ENCODE measurements around the gene KIAA1328. TPM values are rescaled to one million over a fixed set of nuclear protein-coding genes. Genes with fewer than 3 reads are reported as not detected.

The KIAA1328 gene
- total RNA-seq, 2 experiments from 2014 or later, result 5.5 to 6.5 TPM

- POLR2A ChIA-PET, result no interaction called here
- CTCF ChIA-PET, result no interaction called here
Measured at GRCh38 chr18:37244618-37245017, 415.7 kb downstream of the KIAA1328 start.

GRCh38 chr18:37246779-37247340, 417.9 kb downstream of the KIAA1328 start:
- CTCF ChIA-PET, result no interaction called here
- POLR2A ChIA-PET, result no interaction called here

DNA sequence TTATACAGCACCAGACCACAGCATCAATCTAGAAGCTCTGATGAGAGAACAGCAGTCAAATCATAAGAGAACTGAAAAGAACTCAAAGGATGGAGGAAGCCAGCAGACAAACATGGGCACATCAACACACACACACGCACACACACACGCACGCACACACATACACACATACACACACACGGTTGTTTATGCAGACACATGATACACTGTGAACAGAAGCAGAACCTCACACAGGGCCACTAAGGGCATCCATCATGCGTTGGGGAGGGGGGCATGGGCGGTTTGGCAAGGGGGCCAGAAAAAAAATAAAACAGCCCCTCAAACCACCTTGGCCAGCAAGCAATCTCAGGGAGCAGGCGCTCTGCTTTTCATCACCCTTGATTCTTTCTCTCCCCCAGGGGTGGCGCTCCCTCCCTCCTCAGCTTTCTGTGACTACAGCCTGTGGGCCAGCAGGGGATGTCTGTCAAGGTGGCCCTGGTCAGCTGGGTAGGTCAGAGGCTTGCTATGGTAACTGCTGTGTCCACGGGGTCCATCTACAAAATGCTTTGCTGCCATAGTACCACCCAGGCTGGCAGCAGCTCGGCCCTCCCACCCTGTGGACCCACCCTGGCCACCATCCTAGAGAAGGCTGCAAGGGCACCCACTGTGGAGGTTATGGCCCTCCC, 418.7 kb downstream of the KIAA1328 start:
- CTCF ChIA-PET, result no interaction called here
- POLR2A ChIA-PET, result no interaction called here

DNA sequence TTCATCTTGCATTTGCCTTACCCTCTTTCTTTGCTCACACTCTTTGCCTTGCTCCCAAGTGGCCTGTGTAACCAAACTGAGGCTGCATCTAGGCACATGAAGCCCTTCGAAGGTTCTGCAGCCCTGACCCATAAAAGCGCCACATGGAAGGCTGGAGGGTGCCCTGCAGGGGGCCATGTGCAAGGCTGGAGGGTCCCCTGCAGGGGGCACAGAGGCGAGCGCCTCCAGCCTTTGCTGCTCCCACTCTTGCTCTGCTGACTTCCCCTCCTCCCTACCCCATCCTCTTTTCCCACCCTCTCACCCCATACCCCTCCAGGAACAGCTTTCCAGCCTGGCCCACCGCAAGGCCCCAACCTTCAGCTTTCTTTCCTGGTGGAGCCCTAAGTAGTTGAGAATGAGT, 419.4 kb downstream of the KIAA1328 start:
- CTCF ChIA-PET, result no interaction called here
- POLR2A ChIA-PET, result no interaction called here

GRCh38 chr18:37249171-37249886, 420.4 kb downstream of the KIAA1328 start:
- ChIA-PET POLR2A (no interaction called here), CTCF (no interaction called here)

GRCh38 chr18:37249895-37250618, 421.1 kb downstream of the KIAA1328 start:
- ChIA-PET CTCF (no interaction called here), POLR2A (no interaction called here)

DNA sequence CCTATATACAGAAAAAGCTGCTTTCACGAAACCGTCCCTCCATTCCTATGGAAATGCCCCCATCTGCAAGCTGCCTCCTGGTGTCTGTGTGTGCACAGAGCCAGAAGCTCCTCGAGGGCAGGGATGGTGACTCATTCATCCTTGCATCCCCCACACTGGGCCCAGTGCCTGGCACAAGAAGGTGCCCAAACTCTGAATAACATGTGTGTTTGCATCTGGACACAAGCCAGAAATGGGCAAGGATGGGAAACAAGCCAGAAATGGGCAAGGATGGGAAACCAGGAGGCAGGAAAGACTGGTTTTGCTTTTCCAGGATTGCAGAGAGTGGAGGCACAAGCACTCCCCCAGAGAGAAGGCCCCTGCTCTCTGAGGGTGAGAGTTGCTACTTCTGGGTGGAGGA, 422.8 kb downstream of the KIAA1328 start:
- POLR2A ChIA-PET, result no interaction called here
- CTCF ChIA-PET, result no interaction called here

- ChIA-PET POLR2A (no interaction called here), CTCF (no interaction called here)
Measured at GRCh38 chr18:37252342-37252741, 423.4 kb downstream of the KIAA1328 start.

- ChIA-PET CTCF (no interaction called here), POLR2A (no interaction called here)
Measured at GRCh38 chr18:37252854-37253393, 424.0 kb downstream of the KIAA1328 start.

GRCh38 chr18:37253394-37254235, 424.7 kb downstream of the KIAA1328 start:
- ChIA-PET POLR2A (no interaction called here), CTCF (no interaction called here)

- ChIA-PET CTCF (no interaction called here), POLR2A (no interaction called here)
Measured at GRCh38 chr18:37254236-37254754, 425.4 kb downstream of the KIAA1328 start.

- CTCF ChIA-PET, result no interaction called here
- POLR2A ChIA-PET, result no interaction called here
Measured at GRCh38 chr18:37254973-37255372, 426.0 kb downstream of the KIAA1328 start.

DNA sequence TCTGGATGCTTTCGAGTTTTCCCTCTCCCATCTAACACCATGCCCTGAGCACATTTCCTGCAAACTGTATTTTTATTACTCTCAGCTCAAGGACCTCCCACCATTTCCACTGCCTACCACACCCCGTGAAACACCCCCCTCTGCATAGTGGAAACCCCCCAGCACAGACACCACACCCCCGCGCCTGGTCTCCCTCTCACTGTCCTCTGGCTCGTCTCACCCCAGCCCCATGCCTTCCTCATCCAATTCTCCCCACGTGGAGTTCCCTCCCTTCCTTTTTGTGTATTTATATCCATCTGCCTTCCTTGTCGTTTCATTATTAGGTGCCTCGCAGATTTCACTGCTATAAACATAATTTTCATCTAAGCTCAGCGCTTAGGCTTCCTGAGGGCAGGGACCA, 429.2 kb downstream of the KIAA1328 start:
- POLR2A ChIA-PET, result no interaction called here

GRCh38 chr18:37258819-37259218, 429.9 kb downstream of the KIAA1328 start:
- ChIA-PET POLR2A (no interaction called here), CTCF (no interaction called here)

More for the DNA sequence above, 429.2 kb downstream of the KIAA1328 start:
- CTCF ChIA-PET, result no interaction called here

- ChIA-PET POLR2A (no interaction called here), CTCF (no interaction called here)
Measured at GRCh38 chr18:37259711-37260110, 430.8 kb downstream of the KIAA1328 start.

DNA sequence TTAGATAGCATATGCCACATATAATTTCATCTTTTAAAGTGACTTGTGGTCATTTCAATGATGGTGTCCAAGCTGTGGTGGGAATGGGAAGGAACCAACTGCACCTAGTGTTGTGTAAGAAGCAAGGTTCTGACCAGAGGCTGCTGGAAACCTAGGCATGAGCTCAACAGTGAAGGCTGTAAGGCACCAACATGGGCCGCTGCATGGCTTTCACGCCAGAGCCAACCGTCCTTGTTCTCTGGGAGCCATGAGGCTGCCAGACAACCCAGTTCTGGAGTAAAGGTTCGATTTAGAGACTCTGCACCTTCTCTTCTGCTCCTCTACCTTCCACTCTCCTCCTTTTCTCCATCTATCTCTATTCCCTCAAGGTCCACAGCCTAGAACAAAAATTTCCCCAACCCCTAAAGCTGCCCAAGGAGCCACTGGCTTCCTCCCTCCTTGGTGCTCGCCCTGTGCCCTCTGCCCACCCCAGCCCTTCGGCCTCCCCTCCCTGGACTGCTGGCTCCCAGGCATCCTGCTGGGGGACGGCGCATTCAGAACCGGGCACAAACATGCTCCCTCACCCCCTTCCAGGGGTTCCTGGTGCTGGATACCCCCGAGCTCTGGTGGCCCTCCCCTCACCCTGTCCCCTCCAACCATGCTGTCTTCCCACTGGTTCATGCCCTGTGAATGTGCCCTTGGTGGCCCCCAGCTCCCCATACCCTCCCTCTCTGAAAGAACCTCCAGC, 431.6 kb downstream of the KIAA1328 start:
- ChIA-PET CTCF (no interaction called here), POLR2A (no interaction called here)

- ChIA-PET POLR2A (no interaction called here), CTCF (no interaction called here)
Measured at GRCh38 chr18:37261246-37261840, 432.4 kb downstream of the KIAA1328 start.

DNA sequence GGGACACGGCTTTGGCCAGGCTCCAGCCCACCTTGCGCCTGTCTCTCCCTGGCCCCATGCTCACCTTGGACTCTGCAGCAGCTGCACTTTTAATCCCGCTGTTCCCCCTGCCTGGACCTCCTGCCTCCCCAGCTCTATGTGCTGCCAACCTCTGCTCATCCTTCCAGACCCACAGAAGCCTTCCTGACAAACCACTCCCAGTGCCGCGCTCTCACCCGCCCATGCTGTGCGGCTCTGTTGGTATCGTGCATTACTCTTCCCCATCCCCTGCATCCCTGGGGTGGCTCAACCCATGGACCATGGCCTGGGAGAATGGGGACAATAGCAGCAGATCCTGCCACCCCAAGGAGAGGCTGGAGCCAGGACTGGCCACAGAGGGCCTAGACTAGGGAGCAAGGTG, 433.1 kb downstream of the KIAA1328 start:
- ChIA-PET CTCF (no interaction called here), POLR2A (no interaction called here)

GRCh38 chr18:37264956-37265355, 436.0 kb downstream of the KIAA1328 start:
- CTCF ChIA-PET, result no interaction called here
- POLR2A ChIA-PET, result no interaction called here

All from activated CD8-positive, alpha-beta memory T cell treated with anti-CD3 and anti-CD28 coated beads for 36 hours (primary cell).